ENCODE measurements around the gene FADS2.

The FADS2 gene

GRCh38 chr11:61891331-61892084, 63.4 kb downstream of the FADS2 start, which contains the start of gene FADS3:
Gene FADS3 (minus strand): TSS chr11:61891545. CDS start chr11:61891381, 164 bp downstream.
- DNase-seq = peak; percentile 80

- DNase-seq = no peak
Measured at GRCh38 chr11:61892085-61892370, 63.9 kb downstream of the FADS2 start.

GRCh38 chr11:61893981-61894380, 65.9 kb downstream of the FADS2 start:
- DNase-seq = no peak

- no peak for DNase-seq
Measured at GRCh38 chr11:61895046-61895717, 67.1 kb downstream of the FADS2 start.

- no peak for DNase-seq
Measured at GRCh38 chr11:61895718-61896059, 67.6 kb downstream of the FADS2 start.

GRCh38 chr11:61896665-61897386, 68.7 kb downstream of the FADS2 start:
- DNase-seq = no peak

GRCh38 chr11:61897387-61898246, 69.5 kb downstream of the FADS2 start:
- peak; percentile 75 for DNase-seq

- no peak for DNase-seq
Measured at GRCh38 chr11:61898247-61898582, 70.1 kb downstream of the FADS2 start.

GRCh38 chr11:61899146-61899841, 71.2 kb downstream of the FADS2 start:
- peak; percentile 78 for DNase-seq

GRCh38 chr11:61900251-61900650, 72.2 kb downstream of the FADS2 start:
- DNase-seq = no peak

GRCh38 chr11:61901397-61901796, 73.3 kb downstream of the FADS2 start:
- DNase-seq = no peak

- no peak for DNase-seq
Measured at GRCh38 chr11:61902313-61902712, 74.2 kb downstream of the FADS2 start.

- DNase-seq = no peak
Measured at GRCh38 chr11:61903845-61904244, 75.7 kb downstream of the FADS2 start.

GRCh38 chr11:61904539-61905048, 76.5 kb downstream of the FADS2 start:
- no peak for DNase-seq

- DNase-seq = no peak
Measured at GRCh38 chr11:61905067-61905696, 77.1 kb downstream of the FADS2 start.

- no peak for DNase-seq
Measured at GRCh38 chr11:61905801-61906521, 77.9 kb downstream of the FADS2 start.

GRCh38 chr11:61906522-61906909, 78.4 kb downstream of the FADS2 start:
- no peak for DNase-seq

- no peak for DNase-seq
Measured at GRCh38 chr11:61907282-61907681, 79.2 kb downstream of the FADS2 start.

- DNase-seq = no peak
Measured at GRCh38 chr11:61907871-61908729, 80.0 kb downstream of the FADS2 start.

GRCh38 chr11:61908730-61909316, 80.7 kb downstream of the FADS2 start:
- no peak for DNase-seq

Data from NCI-H2107 (cell line).